Prostate gland (tissue), 2 donors: ENCODE data around the gene NEK7. TPM values are rescaled to one million over a fixed set of nuclear protein-coding genes. Genes with fewer than 3 reads are reported as not detected.

Experiments used
- DNase-seq: peaks from one replicate; pipeline ENCODE4 v3.0.0-alpha.2; 2019; ENCODE audit warnings: low spot score
- H3K27ac ChIP-seq, 2 donors: fragments of 200-600 bp; sonication (generic); 2 replicates each; pipeline ENCODE4 v1.5.1; 2017 to 2019
- H3K27me3 ChIP-seq: fragments of 200-600 bp; sonication (generic); replicated peaks from 2 replicates; pipeline ENCODE4 v1.5.1; 2019; ENCODE audit not compliant: insufficient read depth
- H3K36me3 ChIP-seq, 2 donors: fragments of 200-600 bp; sonication (generic); 1 replicate in 1 of 2; 2 replicates in 1 of 2; pipeline versions ENCODE4 v1.5.1 to v1.8.1; 2017 to 2019
- H3K4me1 ChIP-seq: fragments of 200-600 bp; sonication (generic); replicated peaks from 2 replicates; pipeline ENCODE4 v1.5.1; 2019
- H3K4me3 ChIP-seq, 2 donors: fragments of 200-600 bp; sonication (generic); 2 replicates each; pipeline ENCODE4 v1.5.1; 2017 to 2019
- H3K9me3 ChIP-seq: fragments of 200-600 bp; sonication (generic); 2 replicates; pipeline ENCODE4 v1.5.1; 2017
- POLR2A ChIP-seq: fragments of 450-650 bp; IDR thresholded peaks from one replicate; pipeline ENCODE4 v1.6.1; 2016; ENCODE audit warnings: antibody characterized with exemption, mild to moderate bottlenecking
- POLR2AphosphoS5 ChIP-seq: sonication (generic); formaldehyde crosslinking; IDR thresholded peaks from one replicate; pipeline ENCODE4 v1.6.1; 2017; ENCODE audit warnings: antibody characterized with exemption
- WGBS: methylation state at CpG from one replicate; pipeline ENCODE4 v1.1.5; 2018; 5-methylcytosine and 5-hydroxymethylcytosine counted together
- intact Hi-C: fragments of 100-400 bp; cut with DNase I; formaldehyde crosslinking; loops from one replicate; pipeline ENCODE4 v1.14.2; 2022
- total RNA-seq, 2 donors: library from RNA; depleted of rRNA; stranded (reverse); fragments of >200 nt; gene quantifications; one replicate each; pipeline ENCODE4 v1.1.0, GENCODE V29; 2016
- TF ChIP-seq, protein P1 (sequence below), 4 experiments: fragments of 200-600 bp in 2 of 4; fragments of 450-650 bp in 2 of 4; sonication (generic) in 2 of 4; IDR thresholded peaks; 1 replicate in 3 of 4; 2 replicates in 1 of 4; pipeline ENCODE4 v1.5.1; 2016 to 2019; ENCODE audit warnings: antibody characterized with exemption in 4 of 4, mild to moderate bottlenecking in 2 of 4, moderate library complexity in 2 of 4

Gene NEK7
- total RNA-seq, 2 donors from 2014 or later: 53.3 to 70.9 TPM

DNA sequence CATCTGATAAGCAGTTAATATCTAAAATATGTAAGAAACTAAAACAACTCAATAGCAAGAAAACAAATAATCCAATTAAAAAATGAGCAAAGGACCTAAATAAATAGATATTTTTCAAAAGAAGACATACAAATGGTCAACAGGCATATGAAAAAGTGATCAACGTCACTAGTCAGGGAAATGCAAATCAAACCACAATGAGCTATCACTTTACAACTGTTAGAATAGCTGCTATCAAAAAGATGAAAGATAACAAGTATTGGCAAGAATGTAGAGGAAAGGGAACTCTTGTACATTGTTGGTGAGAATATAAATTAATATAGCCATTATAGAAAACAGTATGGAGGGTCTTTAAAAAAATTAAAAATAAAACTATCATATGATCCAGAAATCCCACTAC lies 40.7 kb upstream of the NEK7 start:
- Histone ChIP-seq H3K9me3 (no peaks in the 10 kb centered on the region), H3K27ac (no peak overlapping the region), H3K36me3 (no peaks in the 10 kb centered on the region), H3K27me3 (no peaks in the 10 kb centered on the region), H3K4me1 (no peaks in the 10 kb centered on the region), H3K4me3 (no peak overlapping the region)
- 56% methylated on average over 1 of the region's 1 CpG for WGBS
- TF ChIP-seq POLR2A (no peak), POLR2AphosphoS5 (no peak)
- TF ChIP-seq, protein P1, sequence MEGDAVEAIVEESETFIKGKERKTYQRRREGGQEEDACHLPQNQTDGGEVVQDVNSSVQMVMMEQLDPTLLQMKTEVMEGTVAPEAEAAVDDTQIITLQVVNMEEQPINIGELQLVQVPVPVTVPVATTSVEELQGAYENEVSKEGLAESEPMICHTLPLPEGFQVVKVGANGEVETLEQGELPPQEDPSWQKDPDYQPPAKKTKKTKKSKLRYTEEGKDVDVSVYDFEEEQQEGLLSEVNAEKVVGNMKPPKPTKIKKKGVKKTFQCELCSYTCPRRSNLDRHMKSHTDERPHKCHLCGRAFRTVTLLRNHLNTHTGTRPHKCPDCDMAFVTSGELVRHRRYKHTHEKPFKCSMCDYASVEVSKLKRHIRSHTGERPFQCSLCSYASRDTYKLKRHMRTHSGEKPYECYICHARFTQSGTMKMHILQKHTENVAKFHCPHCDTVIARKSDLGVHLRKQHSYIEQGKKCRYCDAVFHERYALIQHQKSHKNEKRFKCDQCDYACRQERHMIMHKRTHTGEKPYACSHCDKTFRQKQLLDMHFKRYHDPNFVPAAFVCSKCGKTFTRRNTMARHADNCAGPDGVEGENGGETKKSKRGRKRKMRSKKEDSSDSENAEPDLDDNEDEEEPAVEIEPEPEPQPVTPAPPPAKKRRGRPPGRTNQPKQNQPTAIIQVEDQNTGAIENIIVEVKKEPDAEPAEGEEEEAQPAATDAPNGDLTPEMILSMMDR (IDR thresholded peaks at IDR 0.05): no peak
- intact Hi-C loops: no loop called here
- no peak for DNase-seq

DNA sequence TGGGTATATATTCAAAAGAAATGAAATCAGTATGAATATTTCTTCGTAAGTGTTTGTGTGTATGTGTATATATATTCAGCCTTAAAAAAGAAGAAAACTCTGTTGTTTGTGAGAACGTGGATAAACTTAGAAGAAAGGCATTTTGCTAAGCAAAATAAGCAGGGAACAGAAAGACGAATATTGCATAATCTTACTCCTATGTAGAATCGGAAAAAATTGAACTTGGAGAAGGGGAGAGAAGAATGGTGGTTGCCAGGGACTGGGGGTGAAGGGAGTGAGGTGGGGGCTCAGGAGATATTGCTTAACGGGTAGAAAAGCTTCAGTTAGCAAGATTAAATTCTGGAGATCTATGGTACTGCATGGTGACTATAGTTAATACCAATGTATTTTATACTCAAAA lies 40.3 kb upstream of the NEK7 start:
- intact Hi-C loops: no loop called here
- WGBS: 89% methylated on average over 5 of the region's 5 CpGs
- Histone ChIP-seq H3K4me1 (no peaks in the 10 kb centered on the region), H3K4me3 (no peak overlapping the region), H3K9me3 (no peaks in the 10 kb centered on the region), H3K27me3 (no peaks in the 10 kb centered on the region), H3K27ac (no peak overlapping the region), H3K36me3 (no peaks in the 10 kb centered on the region)
- TF ChIP-seq POLR2A (no peak), POLR2AphosphoS5 (no peak)
- TF ChIP-seq, protein P1 (IDR thresholded peaks at IDR 0.05): no peak
- no peak for DNase-seq

DNA sequence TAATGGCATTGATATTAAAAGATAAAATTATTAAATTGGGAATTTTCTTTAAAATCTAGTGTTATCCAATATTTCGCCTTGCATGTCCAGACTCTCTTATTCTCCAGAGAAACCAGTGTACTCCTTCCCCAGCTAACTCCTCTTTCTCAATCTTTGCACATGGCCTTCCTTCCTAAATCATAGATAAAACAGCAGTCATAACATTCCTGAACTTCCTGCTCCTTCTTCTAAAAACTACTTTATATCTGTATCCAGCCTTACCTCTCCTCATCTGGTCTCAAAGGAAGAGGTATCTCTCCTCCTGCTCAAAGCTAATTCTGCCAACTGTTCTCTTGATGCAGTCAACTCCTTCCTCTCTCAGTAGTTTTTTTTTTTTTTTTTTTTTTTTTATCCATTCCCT lies 39.5 kb upstream of the NEK7 start:
- H3K4me3 ChIP-seq: no peak overlapping the region
- intact Hi-C loops: no loop called here
- DNase-seq: no peak
- no peaks in the 10 kb centered on the region for H3K4me1 ChIP-seq
- H3K27me3 ChIP-seq: no peaks in the 10 kb centered on the region
- 93% methylated on average over 1 of the region's 1 CpG for WGBS
- H3K36me3 ChIP-seq: no peaks in the 10 kb centered on the region
- TF ChIP-seq POLR2AphosphoS5 (no peak), POLR2A (no peak)
- TF ChIP-seq, protein P1 (IDR thresholded peaks at IDR 0.05): no peak
- H3K9me3 ChIP-seq: no peaks in the 10 kb centered on the region
- H3K27ac ChIP-seq: no peak overlapping the region

DNA sequence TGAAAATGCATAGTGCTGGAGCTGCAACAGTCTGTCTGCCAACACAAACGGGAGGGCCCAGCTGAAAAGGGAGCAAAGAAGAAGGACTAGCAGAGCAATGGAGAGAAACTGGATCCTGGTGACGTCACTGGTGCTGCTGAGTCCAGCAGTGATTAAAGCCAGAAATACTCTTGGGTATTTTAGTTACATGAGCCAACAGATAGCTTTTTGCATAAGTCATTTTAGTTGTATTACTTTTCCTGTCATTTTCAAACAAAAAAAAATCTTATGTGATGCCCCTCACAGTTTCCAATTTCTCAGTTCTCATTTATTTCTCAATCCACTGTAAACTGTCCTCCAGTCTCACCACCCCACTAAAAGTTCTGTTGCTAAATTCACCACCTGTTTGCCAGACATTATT lies 38.7 kb upstream of the NEK7 start:
- Histone ChIP-seq H3K9me3 (no peaks in the 10 kb centered on the region), H3K36me3 (no peaks in the 10 kb centered on the region), H3K27ac (no peak overlapping the region), H3K27me3 (no peaks in the 10 kb centered on the region), H3K4me1 (no peaks in the 10 kb centered on the region), H3K4me3 (no peak overlapping the region)
- intact Hi-C loops: no loop called here
- whole genome bisulfite sequencing: 22% methylated on average over 2 of the region's 2 CpGs
- TF ChIP-seq POLR2A: no peak
- TF ChIP-seq, protein P1 (IDR thresholded peaks at IDR 0.05): no peak
- TF ChIP-seq POLR2AphosphoS5: no peak
- no peak for DNase-seq

DNA sequence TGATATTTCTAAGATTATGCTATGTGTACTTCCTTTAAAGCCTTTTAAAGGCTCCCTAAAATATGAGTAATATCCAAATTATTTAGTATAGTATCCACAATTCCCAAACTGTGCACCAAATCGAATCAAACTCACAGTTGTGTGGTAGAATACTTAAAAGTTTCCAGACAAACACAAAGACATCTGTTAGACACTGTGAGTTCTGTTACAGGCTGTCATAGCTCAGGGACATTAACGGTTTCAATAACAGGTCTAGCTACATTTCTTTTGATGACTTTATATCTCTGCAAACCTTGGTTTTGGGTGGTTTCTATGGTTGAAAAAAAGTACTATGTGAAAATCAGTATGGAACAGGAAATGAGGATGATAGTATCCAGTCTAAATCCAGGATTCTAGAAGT lies 36.9 kb upstream of the NEK7 start:
- intact Hi-C loops: no loop called here
- no peak for DNase-seq
- no peaks in the 10 kb centered on the region for H3K9me3 ChIP-seq
- H3K27ac ChIP-seq: no peak overlapping the region
- WGBS: 58% methylated on average over 2 of the region's 2 CpGs
- H3K4me3 ChIP-seq: no peak overlapping the region
- H3K36me3 ChIP-seq: no peaks in the 10 kb centered on the region
- no peaks in the 10 kb centered on the region for H3K27me3 ChIP-seq
- H3K4me1 ChIP-seq: no peaks in the 10 kb centered on the region
- TF ChIP-seq POLR2AphosphoS5 (no peak), POLR2A (no peak)
- TF ChIP-seq, protein P1 (IDR thresholded peaks at IDR 0.05): no peak
